Fibroblast of the conjunctiva (primary cell): ENCODE measurements around the gene IL17RC.
"Not testable (repeated sequence)": the region's sequence is repeated elsewhere in the genome, so short reads cannot be mapped to it uniquely, and the experiment has no call there.

Experiments used
- DNase-seq: peaks from one replicate; pipeline ENCODE4 v3.0.0-alpha.2; 2010; ENCODE audit warnings: low read depth

The IL17RC gene

DNA sequence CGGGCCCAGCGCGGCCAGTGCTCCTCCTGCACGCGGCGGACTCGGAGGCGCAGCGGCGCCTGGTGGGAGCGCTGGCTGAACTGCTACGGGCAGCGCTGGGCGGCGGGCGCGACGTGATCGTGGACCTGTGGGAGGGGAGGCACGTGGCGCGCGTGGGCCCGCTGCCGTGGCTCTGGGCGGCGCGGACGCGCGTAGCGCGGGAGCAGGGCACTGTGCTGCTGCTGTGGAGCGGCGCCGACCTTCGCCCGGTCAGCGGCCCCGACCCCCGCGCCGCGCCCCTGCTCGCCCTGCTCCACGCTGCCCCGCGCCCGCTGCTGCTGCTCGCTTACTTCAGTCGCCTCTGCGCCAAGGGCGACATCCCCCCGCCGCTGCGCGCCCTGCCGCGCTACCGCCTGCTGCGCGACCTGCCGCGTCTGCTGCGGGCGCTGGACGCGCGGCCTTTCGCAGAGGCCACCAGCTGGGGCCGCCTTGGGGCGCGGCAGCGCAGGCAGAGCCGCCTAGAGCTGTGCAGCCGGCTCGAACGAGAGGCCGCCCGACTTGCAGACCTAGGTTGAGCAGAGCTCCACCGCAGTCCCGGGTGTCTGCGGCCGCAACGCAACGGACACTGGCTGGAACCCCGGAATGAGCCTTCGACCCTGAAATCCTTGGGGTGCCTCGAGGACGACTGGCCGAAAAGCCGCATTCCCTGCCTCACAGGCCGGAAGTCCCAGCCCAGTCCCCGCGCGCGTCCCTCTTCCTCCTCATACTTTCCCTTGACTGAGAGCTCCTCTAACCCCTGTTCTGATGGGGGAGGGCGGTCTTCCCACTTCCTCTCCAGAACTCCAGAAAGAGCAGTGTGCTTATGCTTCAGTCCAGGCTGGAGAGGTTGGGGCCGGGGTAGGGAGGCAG, 1.4 kb upstream of the IL17RC start:
- no peak for DNase-seq

DNA sequence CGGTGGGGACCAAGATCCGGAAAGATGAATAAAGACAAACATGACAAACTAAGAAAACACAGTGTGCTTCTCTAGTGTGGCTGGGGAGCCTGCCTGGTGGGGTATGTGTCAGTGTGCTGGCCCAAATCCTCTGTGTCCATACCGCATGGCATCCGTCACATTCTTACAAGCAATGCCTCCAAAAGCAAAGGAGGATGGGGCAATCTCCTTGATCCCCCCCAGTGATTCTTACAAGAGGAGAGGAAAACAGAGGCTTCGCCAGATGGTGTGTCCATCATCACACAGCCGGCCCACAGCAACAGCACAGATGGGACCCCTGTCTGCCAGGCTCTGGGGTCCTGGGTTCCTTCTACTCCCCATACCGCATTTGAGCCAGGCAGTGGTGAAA, 558 bp upstream of the IL17RC start:
- DNase-seq = no peak

DNA sequence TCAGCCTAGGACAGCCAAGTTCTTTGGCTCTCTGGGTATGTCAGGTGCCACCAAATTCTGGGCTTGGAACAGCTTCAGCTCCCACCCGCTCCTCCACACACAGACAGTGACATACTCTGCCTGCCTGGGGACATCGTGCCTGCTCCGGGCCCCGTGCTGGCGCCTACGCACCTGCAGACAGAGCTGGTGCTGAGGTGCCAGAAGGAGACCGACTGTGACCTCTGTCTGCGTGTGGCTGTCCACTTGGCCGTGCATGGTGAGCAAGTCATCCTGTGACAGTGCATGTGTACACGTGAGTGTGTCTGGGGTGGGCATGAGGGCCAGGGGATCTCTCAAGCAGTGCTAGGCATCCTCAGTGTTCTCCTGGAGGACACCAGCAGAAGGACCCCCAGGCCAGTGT, 922 bp downstream of the IL17RC start:
- no peak for DNase-seq

DNA sequence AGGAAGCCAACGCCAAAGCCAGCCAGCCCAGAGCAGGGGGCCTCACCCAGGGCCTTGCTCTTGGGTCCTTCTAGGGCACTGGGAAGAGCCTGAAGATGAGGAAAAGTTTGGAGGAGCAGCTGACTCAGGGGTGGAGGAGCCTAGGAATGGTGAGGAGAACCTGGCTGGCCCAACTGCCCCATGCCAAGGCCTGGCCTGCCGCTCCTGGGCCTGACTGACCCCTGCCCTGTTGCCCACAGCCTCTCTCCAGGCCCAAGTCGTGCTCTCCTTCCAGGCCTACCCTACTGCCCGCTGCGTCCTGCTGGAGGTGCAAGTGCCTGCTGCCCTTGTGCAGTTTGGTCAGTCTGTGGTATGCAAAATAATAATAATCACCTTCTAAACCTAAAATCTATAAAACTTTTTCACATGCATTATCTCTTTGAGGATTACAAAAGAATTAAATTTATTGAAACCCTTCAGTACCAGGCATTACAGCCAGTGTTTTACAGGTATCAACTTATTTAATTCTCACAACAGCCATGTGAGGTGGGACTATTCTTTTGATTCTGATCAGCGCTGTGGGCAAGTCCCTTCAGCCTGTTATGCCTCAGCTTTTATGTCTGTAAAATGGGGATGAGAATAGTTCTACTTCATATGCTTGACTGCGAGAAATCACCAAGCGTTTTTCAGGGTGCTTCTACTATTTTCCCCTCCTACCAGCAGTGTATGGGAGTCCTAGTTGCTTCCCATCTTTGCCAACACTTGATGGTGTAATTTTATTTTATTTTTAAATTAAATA, 1.6 kb downstream of the IL17RC start:
- DNase-seq = no peak

DNA sequence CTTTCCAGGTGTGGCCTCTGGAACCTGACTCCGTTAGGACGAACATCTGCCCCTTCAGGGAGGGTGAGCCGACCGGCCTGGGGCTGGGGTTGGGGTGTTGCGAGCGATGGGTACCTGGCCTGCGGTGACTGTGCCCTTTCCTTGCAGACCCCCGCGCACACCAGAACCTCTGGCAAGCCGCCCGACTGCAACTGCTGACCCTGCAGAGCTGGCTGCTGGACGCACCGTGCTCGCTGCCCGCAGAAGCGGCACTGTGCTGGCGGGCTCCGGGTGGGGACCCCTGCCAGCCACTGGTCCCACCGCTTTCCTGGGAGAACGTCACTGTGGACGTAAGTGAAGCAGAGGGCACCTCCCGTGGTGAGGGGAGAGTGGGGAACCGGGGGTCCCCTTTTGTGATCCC, 11.3 kb downstream of the IL17RC start:
- DNase-seq = no peak

DNA sequence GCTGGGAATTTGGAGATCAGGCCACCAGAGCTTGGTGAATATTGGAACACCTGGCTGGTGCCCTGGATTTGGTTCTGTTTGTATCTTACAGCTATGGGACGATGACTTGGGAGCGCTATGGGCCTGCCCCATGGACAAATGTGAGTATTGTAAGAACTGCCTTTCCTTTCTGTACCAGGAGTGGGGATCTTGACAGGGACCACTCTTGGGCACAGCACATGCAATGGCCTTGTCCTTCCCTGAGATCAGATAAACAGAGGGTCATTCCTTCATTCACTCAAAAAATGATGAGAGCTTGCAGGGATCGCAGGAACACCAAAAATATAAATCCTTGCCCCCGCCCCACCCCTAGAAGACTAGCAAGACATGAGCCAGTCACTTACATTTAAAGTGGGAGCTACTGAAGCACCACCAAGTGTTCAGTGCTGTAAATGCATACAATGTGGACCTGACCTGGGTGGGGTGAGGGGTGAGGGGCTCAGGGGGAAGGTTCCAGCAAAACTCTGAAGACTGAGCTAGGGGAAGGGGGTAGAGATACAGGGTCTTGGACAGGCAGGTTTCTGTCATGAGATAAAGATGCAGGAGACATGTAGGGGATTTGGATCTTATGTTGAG, 14.0 kb downstream of the IL17RC start:
- DNase-seq = no peak

DNA sequence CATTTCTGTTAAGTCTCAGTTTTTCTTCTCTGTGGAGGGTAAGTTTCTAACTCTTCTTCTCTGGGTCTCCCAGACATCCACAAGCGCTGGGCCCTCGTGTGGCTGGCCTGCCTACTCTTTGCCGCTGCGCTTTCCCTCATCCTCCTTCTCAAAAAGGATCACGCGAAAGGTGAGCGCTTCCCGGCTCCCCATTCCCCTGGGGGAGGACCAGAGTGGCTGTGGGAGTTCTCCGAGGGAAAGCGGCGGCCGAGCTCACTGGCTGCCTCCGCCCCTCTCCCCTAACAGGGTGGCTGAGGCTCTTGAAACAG, 15.6 kb downstream of the IL17RC start:
- DNase-seq = no peak

DNA sequence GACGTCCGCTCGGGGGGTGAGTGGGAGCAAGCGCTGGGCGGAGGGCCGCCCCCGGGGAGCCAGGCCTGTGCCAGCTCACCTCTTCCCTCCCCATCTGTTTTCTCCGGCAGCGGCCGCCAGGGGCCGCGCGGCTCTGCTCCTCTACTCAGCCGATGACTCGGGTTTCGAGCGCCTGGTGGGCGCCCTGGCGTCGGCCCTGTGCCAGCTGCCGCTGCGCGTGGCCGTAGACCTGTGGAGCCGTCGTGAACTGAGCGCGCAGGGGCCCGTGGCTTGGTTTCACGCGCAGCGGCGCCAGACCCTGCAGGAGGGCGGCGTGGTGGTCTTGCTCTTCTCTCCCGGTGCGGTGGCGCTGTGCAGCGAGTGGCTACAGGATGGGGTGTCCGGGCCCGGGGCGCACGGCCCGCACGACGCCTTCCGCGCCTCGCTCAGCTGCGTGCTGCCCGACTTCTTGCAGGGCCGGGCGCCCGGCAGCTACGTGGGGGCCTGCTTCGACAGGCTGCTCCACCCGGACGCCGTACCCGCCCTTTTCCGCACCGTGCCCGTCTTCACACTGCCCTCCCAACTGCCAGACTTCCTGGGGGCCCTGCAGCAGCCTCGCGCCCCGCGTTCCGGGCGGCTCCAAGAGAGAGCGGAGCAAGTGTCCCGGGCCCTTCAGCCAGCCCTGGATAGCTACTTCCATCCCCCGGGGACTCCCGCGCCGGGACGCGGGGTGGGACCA, 16.1 kb downstream of the IL17RC start:
- DNase-seq = no peak

DNA sequence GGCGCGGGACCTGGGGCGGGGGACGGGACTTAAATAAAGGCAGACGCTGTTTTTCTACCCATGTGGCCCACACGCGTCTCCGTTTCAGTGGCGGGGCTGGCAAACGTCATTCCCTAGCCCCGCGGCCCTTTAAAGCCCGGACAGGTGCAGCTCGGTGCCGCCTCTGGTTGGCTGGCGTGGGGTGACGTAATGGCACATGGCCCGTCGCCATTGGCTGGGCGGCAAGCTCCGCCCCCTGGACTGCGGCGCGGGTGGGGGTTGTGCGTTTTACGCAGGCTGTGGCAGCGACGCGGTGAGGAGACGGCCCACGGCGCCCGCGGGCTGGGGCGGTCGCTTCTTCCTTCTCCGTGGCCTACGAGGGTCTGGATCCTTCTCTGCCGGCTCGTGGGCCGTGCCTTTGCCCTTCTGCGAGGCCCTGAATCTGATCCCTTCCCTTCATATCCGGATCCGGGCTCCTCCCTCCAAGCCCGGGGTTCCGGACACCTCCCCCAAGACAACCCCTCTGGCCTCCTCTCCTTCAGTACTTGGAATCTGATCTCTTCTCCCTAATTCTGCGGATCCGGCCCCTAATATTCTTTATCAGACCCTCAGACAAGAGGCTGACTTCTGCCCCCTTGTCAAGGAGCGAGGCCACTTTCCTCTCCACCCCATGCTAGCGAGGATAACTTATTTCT, 16.8 kb downstream of the IL17RC start, which contains the start of gene CRELD1:
CRELD1 (plus strand) TSS at position 274 of the 674 bp plus-strand sequence. CDS start 605 bp downstream, outside the sequence.
- peak; percentile 86 for DNase-seq

DNA sequence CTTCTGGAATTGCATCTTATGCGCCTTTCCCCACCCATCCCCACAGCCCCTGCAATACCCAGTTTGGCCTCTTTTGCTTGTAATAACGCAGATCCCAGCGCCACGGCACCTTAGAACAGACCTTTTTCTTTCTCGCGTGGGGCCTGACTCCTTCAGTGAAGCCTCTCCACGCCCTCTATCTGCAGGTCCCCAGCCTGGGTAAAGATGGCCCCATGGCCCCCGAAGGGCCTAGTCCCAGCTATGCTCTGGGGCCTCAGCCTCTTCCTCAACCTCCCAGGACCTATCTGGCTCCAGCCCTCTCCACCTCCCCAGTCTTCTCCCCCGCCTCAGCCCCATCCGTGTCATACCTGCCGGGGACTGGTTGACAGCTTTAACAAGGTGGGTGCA, 17.3 kb downstream of the IL17RC start:
- no peak for DNase-seq

DNA sequence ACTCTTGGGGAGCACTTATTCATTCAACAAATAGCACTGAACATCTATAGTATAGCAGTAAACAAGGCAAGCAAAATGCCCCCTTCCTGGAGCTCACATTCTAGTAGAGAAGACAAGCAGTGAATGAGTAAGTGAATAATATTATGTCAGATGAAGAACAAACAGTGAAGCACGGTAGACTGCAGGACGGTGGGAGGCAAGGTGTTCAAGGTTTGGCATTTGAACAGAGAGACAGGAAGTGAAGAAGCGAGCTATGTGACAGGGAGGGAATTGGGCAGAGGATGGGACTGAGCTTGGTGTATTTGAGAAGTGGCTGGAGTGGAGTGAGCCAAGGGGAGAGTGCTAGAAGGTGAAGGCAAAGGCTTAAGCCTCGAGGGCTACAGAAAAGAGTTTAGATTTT, 18.1 kb downstream of the IL17RC start:
- no peak for DNase-seq

DNA sequence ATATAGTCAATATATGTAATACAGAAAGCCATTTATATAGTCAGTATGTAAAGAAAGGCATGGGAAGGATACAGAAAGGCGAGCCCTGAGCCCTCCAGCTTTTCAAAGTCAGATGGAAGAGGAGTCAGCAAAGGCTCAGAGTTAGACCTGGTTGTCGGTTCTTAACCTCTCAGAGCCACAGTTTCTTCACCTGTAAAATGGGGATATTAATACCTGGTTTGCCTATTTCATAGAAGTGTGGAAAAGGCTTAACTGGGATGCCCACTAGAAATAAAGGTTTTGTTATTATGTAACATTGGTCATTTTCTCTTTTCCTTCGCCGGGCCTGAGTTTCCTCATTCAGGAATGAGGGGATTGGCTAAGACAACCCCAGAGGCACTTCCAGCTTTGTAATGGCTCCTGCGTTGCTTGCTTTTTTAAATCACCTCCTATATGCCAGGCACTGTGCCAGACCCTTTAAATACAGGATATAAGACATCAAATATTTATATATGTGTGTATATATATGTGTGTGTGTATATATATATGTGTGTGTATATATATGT, 19.1 kb downstream of the IL17RC start:
- no peak for DNase-seq

DNA sequence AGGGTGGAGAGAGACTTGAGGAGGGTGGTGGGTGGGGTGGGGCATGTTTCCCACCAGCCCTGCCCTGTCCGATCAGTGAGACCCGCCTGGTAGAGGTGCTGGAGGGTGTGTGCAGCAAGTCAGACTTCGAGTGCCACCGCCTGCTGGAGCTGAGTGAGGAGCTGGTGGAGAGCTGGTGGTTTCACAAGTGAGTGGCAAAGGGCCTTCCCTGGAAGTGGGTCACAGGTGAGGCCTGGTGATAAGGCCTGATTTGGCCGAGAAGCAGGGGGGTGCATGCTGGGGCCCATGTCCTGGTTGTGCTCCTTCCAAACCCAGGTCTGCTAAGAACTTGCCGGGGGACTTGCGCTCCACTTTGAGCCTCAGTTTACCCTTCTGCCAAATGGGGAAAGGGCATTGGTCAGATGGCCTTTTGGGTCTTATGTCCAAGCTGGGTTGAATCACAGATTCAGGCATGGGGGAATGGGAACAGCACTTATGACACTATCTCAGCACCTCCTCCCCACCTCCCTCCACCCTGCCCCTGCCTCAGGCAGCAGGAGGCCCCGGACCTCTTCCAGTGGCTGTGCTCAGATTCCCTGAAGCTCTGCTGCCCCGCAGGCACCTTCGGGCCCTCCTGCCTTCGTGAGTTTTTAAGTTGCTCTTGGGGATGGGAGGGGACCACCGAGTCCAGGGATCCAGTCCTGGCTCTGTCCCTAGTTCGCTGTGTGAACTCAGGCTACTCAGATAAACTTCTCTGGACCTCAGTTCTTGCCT, 20.8 kb downstream of the IL17RC start:
- DNase-seq = no peak

DNA sequence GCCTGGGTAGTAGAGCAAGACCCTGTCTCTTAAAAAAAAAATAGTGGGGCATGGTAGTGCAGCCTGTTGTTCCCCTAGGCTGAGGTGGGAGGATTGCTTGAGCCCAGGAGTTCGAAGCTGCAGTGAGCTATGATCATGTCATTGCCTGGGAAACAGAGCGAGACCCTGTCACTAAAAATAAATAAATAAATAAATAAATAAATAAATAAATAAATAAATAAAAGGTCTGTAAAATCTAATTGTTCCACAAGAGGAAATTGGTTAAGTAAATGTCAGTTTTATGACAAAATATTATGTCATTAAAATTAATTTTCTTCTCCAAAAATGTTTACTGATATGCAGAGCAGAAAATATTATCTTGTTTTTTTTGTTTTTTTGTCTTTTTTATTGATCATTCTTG, 22.1 kb downstream of the IL17RC start:
- DNase-seq = no peak

DNA sequence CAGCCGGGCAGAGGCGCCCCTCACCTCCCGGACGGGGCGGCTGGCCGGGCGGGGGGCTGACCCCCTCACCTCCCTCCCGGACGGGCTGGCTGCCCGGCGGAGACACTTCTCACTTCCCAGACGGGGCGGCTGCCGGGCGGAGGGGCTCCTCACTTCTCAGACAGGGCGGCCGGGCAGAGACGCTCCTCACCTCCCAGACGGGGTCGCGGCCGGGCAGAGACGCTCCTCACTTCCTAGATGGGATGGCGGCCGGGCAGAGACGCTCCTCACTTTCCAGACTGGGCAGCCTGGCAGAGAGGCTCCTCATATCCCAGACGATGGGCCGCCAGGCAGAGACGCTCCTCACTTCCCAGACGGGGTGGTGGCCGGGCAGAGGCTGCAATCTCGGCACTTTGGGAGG, 23.0 kb downstream of the IL17RC start:
- not testable (repeated sequence) for DNase-seq

DNA sequence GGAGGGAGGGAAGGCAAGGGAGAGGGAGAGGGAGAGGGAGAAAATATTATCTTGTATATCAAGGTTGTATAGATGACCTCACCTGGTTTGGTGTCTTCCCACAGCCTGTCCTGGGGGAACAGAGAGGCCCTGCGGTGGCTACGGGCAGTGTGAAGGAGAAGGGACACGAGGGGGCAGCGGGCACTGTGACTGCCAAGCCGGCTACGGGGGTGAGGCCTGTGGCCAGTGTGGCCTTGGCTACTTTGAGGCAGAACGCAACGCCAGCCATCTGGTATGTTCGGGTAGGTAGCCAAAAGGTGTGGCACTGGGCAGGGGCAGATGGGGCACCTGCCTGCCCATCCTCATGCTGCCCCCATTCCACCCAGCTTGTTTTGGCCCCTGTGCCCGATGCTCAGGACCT, 23.8 kb downstream of the IL17RC start:
- DNase-seq = no peak

DNA sequence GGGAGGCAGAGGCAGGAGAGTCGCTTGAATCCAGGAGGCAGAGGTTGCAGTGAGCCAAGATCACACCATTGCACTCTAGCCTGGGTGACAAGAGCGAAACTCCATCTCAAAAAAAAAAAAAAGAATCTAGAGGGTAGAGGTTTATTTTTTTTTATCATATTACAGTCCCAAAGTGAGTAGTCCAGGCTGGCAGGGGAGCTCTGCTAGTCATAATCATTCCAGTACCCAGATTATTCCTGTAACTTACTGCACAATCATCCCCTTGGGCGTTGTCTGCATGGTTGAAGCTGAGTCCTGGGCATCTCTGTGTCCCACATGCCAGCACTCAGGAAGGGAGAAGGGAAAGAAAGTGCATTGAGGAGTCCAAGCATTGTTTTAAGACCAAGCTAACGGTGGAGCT, 25.3 kb downstream of the IL17RC start:
- no peak for DNase-seq

DNA sequence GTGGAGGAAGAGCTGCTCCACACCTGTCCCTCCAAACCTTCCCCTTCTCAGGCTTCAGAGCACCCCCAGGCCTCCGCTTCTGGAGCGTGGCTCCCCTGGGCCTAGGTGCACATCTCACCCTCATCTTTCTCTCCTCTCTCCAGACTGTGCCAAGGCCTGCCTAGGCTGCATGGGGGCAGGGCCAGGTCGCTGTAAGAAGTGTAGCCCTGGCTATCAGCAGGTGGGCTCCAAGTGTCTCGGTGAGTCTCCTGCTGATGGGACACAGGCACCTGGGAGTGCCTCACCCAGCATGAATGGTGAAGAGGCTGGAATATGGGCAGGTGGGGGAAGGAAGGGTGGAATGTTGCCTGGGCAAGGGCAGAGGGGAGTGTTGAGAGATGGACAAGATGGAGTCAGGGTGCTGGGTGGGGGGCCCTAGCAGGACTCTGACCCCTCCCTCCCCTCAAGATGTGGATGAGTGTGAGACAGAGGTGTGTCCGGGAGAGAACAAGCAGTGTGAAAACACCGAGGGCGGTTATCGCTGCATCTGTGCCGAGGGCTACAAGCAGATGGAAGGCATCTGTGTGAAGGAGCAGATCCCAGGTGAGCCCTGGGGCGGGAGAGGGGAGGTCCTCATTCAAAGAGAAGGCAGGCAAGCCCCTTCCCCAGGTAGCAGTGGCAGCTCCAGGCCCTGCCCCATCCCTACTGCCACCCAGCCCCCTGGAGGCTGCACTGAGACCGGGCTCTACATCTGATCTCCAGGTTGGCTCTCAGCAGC, 26.2 kb downstream of the IL17RC start:
- DNase-seq = no peak

DNA sequence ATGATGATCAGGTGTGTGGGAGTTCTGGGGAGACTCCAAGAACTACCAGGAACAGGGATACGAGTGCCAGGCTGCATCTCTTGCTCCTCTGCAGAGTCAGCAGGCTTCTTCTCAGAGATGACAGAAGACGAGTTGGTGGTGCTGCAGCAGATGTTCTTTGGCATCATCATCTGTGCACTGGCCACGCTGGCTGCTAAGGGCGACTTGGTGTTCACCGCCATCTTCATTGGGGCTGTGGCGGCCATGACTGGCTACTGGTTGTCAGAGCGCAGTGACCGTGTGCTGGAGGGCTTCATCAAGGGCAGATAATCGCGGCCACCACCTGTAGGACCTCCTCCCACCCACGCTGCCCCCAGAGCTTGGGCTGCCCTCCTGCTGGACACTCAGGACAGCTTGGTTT, 27.4 kb downstream of the IL17RC start:
- no peak for DNase-seq

DNA sequence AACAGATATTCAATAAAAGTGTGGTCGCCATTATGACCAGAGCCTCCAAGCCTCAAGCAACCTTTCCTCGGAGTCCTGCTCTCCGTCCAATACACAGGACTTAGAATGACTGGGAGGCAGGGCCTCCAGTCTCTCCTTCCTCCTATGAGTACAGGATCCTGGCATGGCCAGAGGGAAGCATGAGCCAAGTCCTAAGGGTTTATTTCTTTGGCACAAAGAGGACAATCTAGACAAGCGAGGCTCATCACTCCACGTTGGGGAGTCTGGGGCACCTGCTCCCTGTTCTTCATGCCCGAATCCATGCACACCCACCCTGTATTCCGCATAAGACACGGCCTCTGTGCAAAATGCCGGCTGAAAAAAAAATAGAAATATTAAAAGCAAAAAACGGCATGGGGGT, 28.5 kb downstream of the IL17RC start:
- no peak for DNase-seq
